NK-92 treated with Interleukin-12 subunit alpha and Interleukin-12 subunit beta, amount 100 ng/mL, for 24 hours (cell line): ENCODE measurements around the gene SALL1.

Experiments
- DNase-seq: peaks from one replicate; lab custom pipeline; 2025; lab: John Stamatoyannopoulos, UW

The SALL1 gene

GRCh38 chr16:51141106-51141505 is 10.0 kb downstream of the SALL1 start:
- no peak for DNase-seq

GRCh38 chr16:51140112-51140511 is 11.0 kb downstream of the SALL1 start:
- DNase-seq: no peak

DNA sequence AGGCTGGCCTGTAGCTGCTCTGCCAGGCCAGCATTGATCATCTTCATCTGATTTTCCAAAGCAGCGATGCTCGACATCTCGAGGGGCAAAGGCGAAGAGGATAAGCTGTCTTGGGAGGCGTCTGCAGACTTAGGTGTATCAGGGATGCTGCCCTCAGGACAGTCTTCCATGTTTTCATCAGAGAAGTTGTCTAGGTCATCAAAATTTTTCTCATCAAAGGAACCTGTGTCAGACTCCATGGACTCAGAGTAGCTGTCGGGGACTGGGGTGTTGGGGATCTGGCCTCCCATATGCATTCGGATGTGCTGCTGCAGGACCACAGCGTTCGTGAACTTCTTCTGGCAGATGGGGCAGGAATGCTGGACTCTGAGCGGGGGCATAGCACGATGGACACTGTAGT is 11.5 kb downstream of the SALL1 start:
- no peak for DNase-seq

GRCh38 chr16:51138178-51138577 is 12.9 kb downstream of the SALL1 start:
- DNase-seq: no peak

DNA sequence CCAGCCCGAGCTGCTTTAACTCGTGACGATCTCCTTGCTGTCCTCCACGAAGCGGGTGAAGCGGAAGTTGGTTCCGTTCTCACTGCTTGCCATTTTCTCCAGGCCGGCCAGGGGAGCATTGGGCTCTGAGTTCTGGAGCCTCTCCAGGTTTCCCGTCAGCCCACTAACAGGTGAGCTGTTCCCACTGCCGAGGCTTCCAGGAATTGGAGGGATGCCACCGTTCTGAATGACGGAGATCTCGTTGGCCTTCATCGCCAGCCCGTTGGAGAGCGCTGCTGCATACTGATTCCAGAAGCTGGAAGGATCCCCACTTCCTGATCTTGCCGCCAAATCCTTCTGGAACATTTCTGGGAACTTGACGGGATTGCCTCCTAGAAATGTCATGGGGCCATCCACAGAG is 14.0 kb downstream of the SALL1 start:
- DNase-seq: no peak

- DNase-seq: no peak
Measured at GRCh38 chr16:51134876-51135275, 16.2 kb downstream of the SALL1 start.

- DNase-seq: no peak
Measured at GRCh38 chr16:51134269-51134812, 16.7 kb downstream of the SALL1 start.

- no peak for DNase-seq
Measured at GRCh38 chr16:51133688-51134087, 17.4 kb downstream of the SALL1 start.

DNA sequence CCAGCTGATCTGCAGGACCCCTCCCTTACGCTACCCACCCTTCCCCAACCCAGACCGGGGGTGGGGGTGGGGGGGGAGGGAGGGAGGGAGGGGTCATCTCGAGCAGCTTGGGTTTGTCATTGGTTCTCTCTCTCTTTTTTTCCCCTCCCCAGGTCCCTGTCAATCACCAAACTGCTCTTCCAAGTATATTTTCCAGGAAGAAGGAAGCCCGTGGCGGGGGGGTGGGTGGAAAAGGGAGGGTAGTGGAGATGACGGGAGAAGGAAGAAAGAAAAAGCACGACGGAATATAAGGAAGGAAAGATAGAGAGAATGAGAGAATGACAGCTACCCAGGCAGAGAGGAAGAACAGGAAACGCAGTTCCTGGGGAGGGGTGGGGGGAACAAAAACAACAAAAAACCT is 17.9 kb downstream of the SALL1 start:
- DNase-seq: no peak

DNA sequence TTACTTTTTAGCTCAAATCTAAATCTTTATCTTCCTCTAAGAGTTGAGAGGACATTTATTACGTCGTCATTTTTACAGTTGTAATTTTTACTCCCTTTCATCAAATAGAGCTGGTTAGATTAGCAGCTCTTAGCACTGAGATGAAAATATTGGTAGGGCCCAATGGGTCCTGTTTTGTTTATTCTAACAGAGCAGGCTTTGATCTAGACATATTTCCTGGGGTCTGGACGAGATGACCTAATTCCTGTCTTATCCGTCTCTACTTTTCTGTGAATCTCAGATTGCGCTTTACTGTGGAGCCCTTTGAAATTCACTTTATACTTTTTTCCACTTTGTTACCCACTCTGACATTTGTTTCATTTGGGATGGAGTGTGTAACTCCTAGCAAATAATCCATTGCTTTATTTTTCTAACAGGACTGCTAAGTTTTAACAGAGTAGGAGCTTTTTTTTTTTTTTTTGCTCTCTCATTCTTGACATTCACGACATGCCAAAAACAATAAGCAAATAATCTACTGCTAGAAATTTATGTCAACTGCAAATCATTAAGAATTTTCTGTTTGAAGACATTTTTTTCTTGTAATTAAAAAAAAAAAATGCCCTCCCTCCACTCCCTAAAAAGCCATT is 18.5 kb downstream of the SALL1 start:
- DNase-seq: no peak

DNA sequence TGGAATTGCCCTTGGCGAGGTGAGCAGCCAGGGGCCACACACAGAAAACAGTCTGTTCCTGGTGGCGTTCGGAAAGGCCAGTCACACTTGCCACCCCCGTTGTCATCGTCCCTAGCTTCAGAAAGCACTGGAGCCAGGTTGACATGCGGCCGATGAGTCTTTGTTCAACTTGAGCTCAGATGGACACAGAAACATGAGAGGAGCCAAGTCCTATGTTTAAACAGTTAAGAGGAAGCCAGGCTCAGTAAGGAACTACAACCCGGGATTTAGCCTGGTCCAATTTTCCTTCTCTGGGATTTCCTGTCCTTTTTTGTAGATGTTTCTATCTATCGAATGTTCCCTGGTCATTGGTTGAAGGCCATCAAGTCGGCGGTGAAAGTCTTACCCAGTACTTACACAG is 19.5 kb downstream of the SALL1 start:
- no peak for DNase-seq

DNA sequence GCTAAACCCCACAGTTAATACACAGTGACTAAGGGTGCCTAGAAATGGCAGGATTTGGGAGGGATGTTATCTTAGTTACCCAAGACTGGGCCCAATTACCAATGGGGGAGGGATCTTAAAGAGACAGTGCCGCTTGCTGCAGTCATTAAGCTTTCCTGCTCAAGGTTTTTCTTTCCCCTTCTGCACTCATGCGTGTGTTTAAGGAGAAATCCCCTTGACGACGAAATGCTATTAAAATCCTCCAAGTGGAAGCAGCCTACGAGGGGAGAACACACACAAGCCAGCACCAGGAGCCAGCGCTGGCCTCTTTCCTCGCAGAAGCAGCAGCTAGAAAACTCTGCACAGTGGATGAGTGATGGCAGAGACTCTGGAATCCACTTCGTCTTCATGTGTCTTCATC is 22.0 kb downstream of the SALL1 start:
- no peak for DNase-seq

DNA sequence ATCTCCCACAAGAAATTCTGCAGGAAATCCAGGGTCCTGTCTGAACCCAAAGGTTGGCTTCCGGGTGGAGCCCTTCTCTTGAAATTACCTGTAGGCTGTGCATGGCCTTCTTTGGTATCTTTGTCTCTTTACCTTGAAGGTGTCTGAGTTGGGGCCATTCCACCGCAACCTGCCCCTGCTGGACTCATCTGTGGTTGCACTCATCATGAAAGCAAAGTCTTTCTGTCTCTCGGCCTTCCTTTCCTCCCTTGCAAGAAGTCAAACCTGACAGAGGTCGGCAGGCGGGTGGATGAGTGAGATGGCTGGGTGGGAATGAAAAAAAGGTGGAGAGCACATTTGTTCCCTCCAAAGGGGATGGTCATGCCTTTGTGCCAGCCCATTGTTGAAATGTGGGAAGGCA is 25.1 kb downstream of the SALL1 start:
- no peak for DNase-seq

DNA sequence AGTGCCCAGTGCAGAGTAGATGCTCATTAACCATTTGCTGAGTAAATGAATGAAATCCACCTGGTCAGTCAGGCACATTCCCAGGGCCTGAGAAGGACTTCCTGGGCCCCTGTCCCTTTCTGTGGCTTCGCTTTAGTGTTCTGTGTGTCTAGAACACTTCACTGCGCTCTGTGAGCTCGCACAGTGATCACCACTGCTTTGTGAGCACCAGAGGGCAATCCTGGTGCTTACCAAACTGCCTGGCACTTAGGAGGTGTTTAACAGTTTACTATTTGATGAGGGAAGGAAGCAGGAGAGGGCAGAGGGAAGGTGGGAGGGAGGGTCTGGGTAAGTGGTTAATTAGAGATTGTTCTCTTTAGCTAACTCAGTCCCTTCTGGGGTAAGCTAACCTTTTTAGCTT is 26.2 kb downstream of the SALL1 start:
- DNase-seq: no peak

- DNase-seq: no peak
Measured at GRCh38 chr16:51121850-51122249, 29.2 kb downstream of the SALL1 start.

GRCh38 chr16:51120730-51121347 is 30.2 kb downstream of the SALL1 start:
- no peak for DNase-seq

DNA sequence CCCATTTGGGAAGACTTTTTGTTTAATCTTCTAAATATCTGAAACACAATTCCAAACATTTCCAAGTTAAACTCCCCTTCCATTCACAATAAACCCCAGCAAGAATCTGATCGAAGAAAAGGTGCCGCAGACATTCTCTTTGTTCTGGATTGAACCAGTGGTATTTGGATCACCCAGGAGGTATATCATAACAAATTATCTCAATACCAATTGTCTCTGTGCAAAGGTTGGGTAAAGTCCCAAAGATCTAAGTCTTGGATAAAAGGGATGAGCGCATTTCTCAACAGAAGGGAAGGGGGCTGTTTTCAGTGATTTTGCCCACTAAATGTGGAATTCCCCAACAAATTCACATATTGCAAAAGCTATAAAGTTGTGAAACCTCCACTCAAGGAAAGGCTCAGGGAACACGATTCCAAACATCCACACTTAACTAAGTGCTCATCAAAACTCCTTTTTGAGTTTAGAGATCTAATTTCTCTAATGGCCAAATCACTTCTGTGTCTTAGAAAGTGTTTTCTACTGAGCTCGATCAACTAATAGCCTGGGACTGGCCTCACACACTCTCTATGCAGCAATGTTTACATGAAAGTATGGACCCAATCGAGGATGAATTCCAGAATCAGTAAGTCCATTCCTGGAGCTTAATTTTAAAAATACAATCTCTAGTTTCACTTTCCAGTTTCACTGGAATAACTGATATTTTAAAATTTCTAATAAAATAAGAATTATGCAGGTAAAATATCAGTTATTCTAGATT is 30.9 kb downstream of the SALL1 start:
- DNase-seq: no peak

DNA sequence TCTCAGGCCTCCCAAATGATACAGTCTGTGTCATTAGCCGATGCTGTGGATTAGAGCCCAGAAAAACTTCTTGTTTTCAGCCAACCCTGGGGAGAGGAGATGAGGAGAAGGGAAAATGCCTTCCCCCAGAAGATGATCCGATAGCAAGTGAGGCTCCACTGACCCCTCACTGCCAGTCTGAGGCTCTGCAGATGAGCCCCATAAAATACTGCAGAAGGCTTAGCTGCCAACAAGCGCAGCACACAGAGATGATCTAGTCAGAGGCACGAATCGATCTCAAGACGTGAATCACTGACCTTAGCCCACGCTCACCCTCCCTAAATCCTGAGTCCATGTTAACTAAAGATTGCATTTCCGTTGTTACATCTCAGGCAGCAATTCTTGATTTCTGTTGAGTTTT is 31.5 kb downstream of the SALL1 start:
- no peak for DNase-seq

GRCh38 chr16:51116353-51116752 is 34.7 kb downstream of the SALL1 start:
- DNase-seq: no peak

GRCh38 chr16:51114382-51114781 is 36.7 kb downstream of the SALL1 start:
- no peak for DNase-seq

- DNase-seq: no peak
Measured at GRCh38 chr16:51113236-51114125, 37.6 kb downstream of the SALL1 start.

DNA sequence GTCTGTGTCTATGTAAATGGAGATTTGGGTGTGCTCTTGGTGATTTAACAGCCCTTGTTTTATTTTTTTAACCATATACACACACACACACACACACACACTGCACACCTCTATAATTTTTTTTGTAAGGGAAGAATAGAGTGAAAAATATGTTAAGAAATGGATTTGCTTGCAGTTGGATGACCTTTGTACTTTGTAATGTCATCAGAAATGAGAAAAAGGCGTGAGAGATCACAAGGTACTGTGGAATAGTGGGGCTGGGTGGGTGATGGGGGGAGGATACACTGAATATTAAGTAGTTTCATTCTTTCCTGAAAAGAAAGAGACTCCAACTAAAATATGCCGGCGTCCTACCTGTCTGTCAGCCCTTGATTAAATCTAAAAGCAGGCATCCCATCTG is 38.7 kb downstream of the SALL1 start:
- DNase-seq: no peak
